MCF 10A (cell line): Measurements from ENCODE around the gene GIPC2. TPM values are rescaled to one million over a fixed set of nuclear protein-coding genes. Genes with fewer than 3 reads are reported as not detected.

Experiments used
- BruUV-seq: library from RNA; stranded (reverse); fragments of 400-500 nt; replicated peaks from 2 replicates; lab custom pipeline; 2021; lab: Mats Ljungman, UMichigan
- CTCF ChIA-PET: fragments of 300-600 bp; sonication (Branson Sonifier 250); formaldehyde crosslinking; extraction: SDS; loops from one replicate; lab custom pipeline; 2021; ENCODE audit warnings: antibody characterized with exemption, inconsistent platforms; lab: Yijun Ruan, JAX
- POLR2A ChIA-PET: fragments of 300-600, 350-650 bp; sonication (Branson Sonifier 250); formaldehyde crosslinking; extraction: SDS; loops from one replicate; lab custom pipeline; 2020; ENCODE audit warnings: antibody characterized with exemption, inconsistent platforms; lab: Yijun Ruan, JAX
- DNase-seq: peaks from one replicate; pipeline ENCODE4 v3.0.0-alpha.2; 2018; ENCODE audit not compliant: unreplicated experiment
- H3K27ac Mint-ChIP-seq: one replicate; pipeline ENCODE4 v1.8.0; 2022; ENCODE audit warnings: mild to moderate bottlenecking, low read depth, mixed read lengths; ENCODE audit not compliant: unreplicated experiment
- H3K27me3 Mint-ChIP-seq: one replicate; pipeline ENCODE4 v1.8.0; 2022; ENCODE audit warnings: mixed read lengths; ENCODE audit not compliant: insufficient read depth, unreplicated experiment
- H3K36me3 Mint-ChIP-seq: one replicate; pipeline ENCODE4 v1.8.0; 2022; ENCODE audit warnings: mild to moderate bottlenecking, moderate library complexity, mixed read lengths; ENCODE audit not compliant: insufficient read depth, unreplicated experiment
- H3K4me1 Mint-ChIP-seq: one replicate; pipeline ENCODE4 v1.8.0; 2022; ENCODE audit warnings: mixed read lengths; ENCODE audit not compliant: insufficient read depth, unreplicated experiment
- H3K4me3 Mint-ChIP-seq: one replicate; pipeline ENCODE4 v1.8.0; 2022; ENCODE audit warnings: mild to moderate bottlenecking, moderate library complexity, mixed read lengths; ENCODE audit not compliant: unreplicated experiment
- H3K9me3 Mint-ChIP-seq: one replicate; pipeline ENCODE4 v1.8.0; 2022; ENCODE audit warnings: mixed read lengths; ENCODE audit not compliant: unreplicated experiment
- CTCF ChIP-seq: fragments of 200-600 bp; IDR thresholded peaks from one replicate; pipeline ENCODE4 v1.8.0; 2022; ENCODE audit warnings: antibody characterized with exemption, mild to moderate bottlenecking; ENCODE audit not compliant: unreplicated experiment
- intact Hi-C: fragments of 100-400 bp; cut with micrococcal nuclease; formaldehyde crosslinking; loops from 2 replicates; pipeline ENCODE4 v1.14.1; 2022
- total RNA-seq: library from RNA; stranded (reverse); gene quantifications from 2 replicates; pipeline ENCODE4 v1.2.3, GENCODE V29; 2022

GIPC2 gene
- total RNA-seq, 1 experiment from 2014 or later: 0.07 TPM

GRCh38 chr1:78141531-78142231 is 95.9 kb downstream of the GIPC2 start:
- DNase-seq: no peak
- H3K36me3 Mint-ChIP-seq: no peaks in the 10 kb centered on the region
- ChIA-PET CTCF (interaction anchor here (0.6 to 10.4 kb wide), 6 partner anchors 10 to 466 kb away, joined by 3 to 195 read pairs (median 4); no protein-coding TSS in a partner anchor), POLR2A (no interaction called here)
- peaks cover 16% of the 10 kb centered on the region for H3K4me1 Mint-ChIP-seq
- BruUV-seq: no TSS peak
- H3K27me3 Mint-ChIP-seq: no peaks in the 10 kb centered on the region
- H3K27ac Mint-ChIP-seq: no peak overlapping the region
- intact Hi-C loops: no loop called here
- no peak overlapping the region for H3K4me3 Mint-ChIP-seq
- no peaks in the 10 kb centered on the region for H3K9me3 Mint-ChIP-seq
- TF ChIP-seq CTCF: no peak

- H3K9me3 Mint-ChIP-seq: no peaks in the 10 kb centered on the region
- CTCF ChIA-PET: interaction anchor here (0.6 to 10.4 kb wide), 6 partner anchors 10 to 465 kb away, joined by 3 to 195 read pairs (median 4); no protein-coding TSS in a partner anchor
- POLR2A ChIA-PET: no interaction called here
- no peak for DNase-seq
- H3K27ac Mint-ChIP-seq: no peak overlapping the region
- peaks cover 16% of the 10 kb centered on the region for H3K4me1 Mint-ChIP-seq
- H3K27me3 Mint-ChIP-seq: no peaks in the 10 kb centered on the region
- no peaks in the 10 kb centered on the region for H3K36me3 Mint-ChIP-seq
- no peak overlapping the region for H3K4me3 Mint-ChIP-seq
- intact Hi-C loops: no loop called here
- BruUV-seq: no TSS peak
- no peak for TF ChIP-seq CTCF
These were observed 97.0 kb downstream of the GIPC2 start for GRCh38 chr1:78142736-78143135.

GRCh38 chr1:78143152-78143551 is 97.4 kb downstream of the GIPC2 start:
- intact Hi-C loops: no loop called here
- no peak overlapping the region for H3K4me3 Mint-ChIP-seq
- CTCF ChIA-PET: interaction anchor here (0.6 to 10.4 kb wide), 7 partner anchors 10 to 464 kb away, joined by 3 to 195 read pairs (median 4); no protein-coding TSS in a partner anchor
- TF ChIP-seq CTCF: no peak
- peaks cover 16% of the 10 kb centered on the region for H3K4me1 Mint-ChIP-seq
- POLR2A ChIA-PET: interaction anchor here (0.8 kb wide), 1 partner anchor 300 kb away, joined by 3 read pairs; no protein-coding TSS in a partner anchor
- DNase-seq: no peak
- no peak overlapping the region for H3K27ac Mint-ChIP-seq
- no peaks in the 10 kb centered on the region for H3K36me3 Mint-ChIP-seq
- no peaks in the 10 kb centered on the region for H3K27me3 Mint-ChIP-seq
- H3K9me3 Mint-ChIP-seq: peaks cover 4% of the 10 kb centered on the region
- no TSS peak for BruUV-seq

GRCh38 chr1:78143673-78144072 is 97.9 kb downstream of the GIPC2 start:
- H3K36me3 Mint-ChIP-seq: no peaks in the 10 kb centered on the region
- intact Hi-C loops: loop anchor here (2.0 kb wide), 1 partner anchor 13 kb away; no protein-coding TSS in a partner anchor
- peaks cover 16% of the 10 kb centered on the region for H3K4me1 Mint-ChIP-seq
- peaks cover 9% of the 10 kb centered on the region for H3K9me3 Mint-ChIP-seq
- ChIA-PET CTCF (interaction anchor here (0.9 to 10.4 kb wide), 7 partner anchors 11 to 464 kb away, joined by 3 to 195 read pairs (median 4); no protein-coding TSS in a partner anchor), POLR2A (interaction anchor here (0.7 to 0.9 kb wide), 3 partner anchors 94 to 467 kb away, joined by 3 to 4 read pairs (median 3); no protein-coding TSS in a partner anchor)
- no peak for DNase-seq
- H3K27ac Mint-ChIP-seq: no peak overlapping the region
- H3K4me3 Mint-ChIP-seq: no peak overlapping the region
- no peak for TF ChIP-seq CTCF
- no peaks in the 10 kb centered on the region for H3K27me3 Mint-ChIP-seq
- no TSS peak for BruUV-seq
